B cell (primary cell): ENCODE data around the gene PLD5.

Experiments
- CTCF ChIP-seq: fragments of 200-600 bp; IDR thresholded peaks from one replicate; pipeline ENCODE4 v1.8.0; 2022; ENCODE audit warnings: antibody characterized with exemption, mild to moderate bottlenecking
- EZH2 ChIP-seq: IDR thresholded peaks from 2 replicates; pipeline ENCODE4 v1.6.1; 2012; ENCODE audit warnings: borderline replicate concordance, low read depth, mild to moderate bottlenecking, moderate library complexity, low read length; ENCODE audit not compliant: insufficient read depth, poor library complexity, severe bottlenecking

- TF ChIP-seq CTCF (no peak), EZH2 (no peak)
Observed at GRCh38 chr1:242185731-242186130, 338.8 kb downstream of the PLD5 start.
